Measurements from ENCODE around the gene SULT2A1. TPM values are rescaled to one million over a fixed set of nuclear protein-coding genes. Genes with fewer than 3 reads are reported as not detected.
"Not testable (repeated sequence)": the region's sequence is repeated elsewhere in the genome, so short reads cannot be mapped to it uniquely, and the experiment has no call there.

SULT2A1 gene
- total RNA-seq, 1 donor from 2014 or later, result 0.75 TPM

- no peak for DNase-seq (ENCODE audit: low spot score)
These were observed 25.4 kb downstream of the SULT2A1 start for GRCh38 chr19:47860602-47861297.

- not testable (repeated sequence) for DNase-seq (ENCODE audit: low spot score)
These were observed 26.3 kb downstream of the SULT2A1 start for GRCh38 chr19:47859838-47860237.

GRCh38 chr19:47858646-47859285 lies 27.3 kb downstream of the SULT2A1 start, which contains the start of gene TPRX2:
Gene TPRX2, plus strand, starts transcription at chr19:47859235. Its CDS starts 12 bp downstream, at chr19:47859247.
- DNase-seq (ENCODE audit: low spot score), result not testable (repeated sequence)

GRCh38 chr19:47858231-47858630 lies 27.9 kb downstream of the SULT2A1 start:
- DNase-seq (ENCODE audit: low spot score), result not testable (repeated sequence)

- DNase-seq (ENCODE audit: low spot score), result no peak
These were observed 31.7 kb downstream of the SULT2A1 start for GRCh38 chr19:47854459-47854858.

- DNase-seq (ENCODE audit: low spot score), result no peak
These were observed 33.1 kb downstream of the SULT2A1 start for GRCh38 chr19:47853003-47853402.

- DNase-seq (ENCODE audit: low spot score), result no peak
These were observed 37.2 kb downstream of the SULT2A1 start for GRCh38 chr19:47848823-47849473.

- DNase-seq (ENCODE audit: low spot score), result no peak
These were observed 37.7 kb downstream of the SULT2A1 start for GRCh38 chr19:47848425-47848822.

- no peak for DNase-seq (ENCODE audit: low spot score)
These were observed 43.2 kb downstream of the SULT2A1 start for GRCh38 chr19:47842941-47843340.

- DNase-seq (ENCODE audit: low spot score), result no peak
These were observed 46.2 kb downstream of the SULT2A1 start for GRCh38 chr19:47839913-47840312.

GRCh38 chr19:47839411-47839810 lies 46.7 kb downstream of the SULT2A1 start:
- DNase-seq (ENCODE audit: low spot score), result no peak

GRCh38 chr19:47836038-47836437 lies 50.1 kb downstream of the SULT2A1 start:
- DNase-seq (ENCODE audit: low spot score), result no peak

GRCh38 chr19:47832723-47833122 lies 53.4 kb downstream of the SULT2A1 start:
- no peak for DNase-seq (ENCODE audit: low spot score)

- no peak for DNase-seq (ENCODE audit: low spot score)
These were observed 59.3 kb downstream of the SULT2A1 start for GRCh38 chr19:47826800-47827199.

GRCh38 chr19:47824396-47824795 lies 61.7 kb downstream of the SULT2A1 start:
- DNase-seq (ENCODE audit: low spot score), result no peak

- no peak for DNase-seq (ENCODE audit: low spot score)
These were observed 64.6 kb downstream of the SULT2A1 start, which contains the start of gene CRX for GRCh38 chr19:47821460-47822020. Gene CRX, plus strand, starts transcription at chr19:47821937. Its CDS starts 12,507 bp downstream, at chr19:47834444.

Other genes starting within 250 kb of the SULT2A1 start
- gene EHD2, start 172.9 kb downstream of the SULT2A1 start, total RNA-seq, result 126 TPM
- 450 TPM for gene NOP53, start 140.8 kb downstream of the SULT2A1 start, total RNA-seq
- 404 TPM for gene SELENOW, start 107.6 kb downstream of the SULT2A1 start, total RNA-seq
- gene TPRX1, start 81.8 kb downstream of the SULT2A1 start, total RNA-seq, result not detected
- not detected for gene CRX, start 64.4 kb downstream of the SULT2A1 start, total RNA-seq
- not detected for gene TPRX2, start 27.1 kb downstream of the SULT2A1 start, total RNA-seq
- not detected for gene BSPH1, start 105.9 kb upstream of the SULT2A1 start, total RNA-seq
- not detected for gene ELSPBP1, start 108.3 kb upstream of the SULT2A1 start, total RNA-seq
- gene CABP5, start 157.8 kb upstream of the SULT2A1 start, total RNA-seq, result not detected
- gene PLA2G4C, start 224.5 kb upstream of the SULT2A1 start, total RNA-seq, result 11.5 TPM